SKM-1 (cell line): Measurements from ENCODE around the gene NLGN1.

ENCODE experiments used
- DNase-seq: peaks from one replicate; lab custom pipeline; 2025; ENCODE audit not compliant: unreplicated experiment; lab: John Stamatoyannopoulos, UW

The NLGN1 gene

GRCh38 chr3:173954647-173955046 is 557.1 kb downstream of the NLGN1 start:
- DNase-seq: no peak

DNA sequence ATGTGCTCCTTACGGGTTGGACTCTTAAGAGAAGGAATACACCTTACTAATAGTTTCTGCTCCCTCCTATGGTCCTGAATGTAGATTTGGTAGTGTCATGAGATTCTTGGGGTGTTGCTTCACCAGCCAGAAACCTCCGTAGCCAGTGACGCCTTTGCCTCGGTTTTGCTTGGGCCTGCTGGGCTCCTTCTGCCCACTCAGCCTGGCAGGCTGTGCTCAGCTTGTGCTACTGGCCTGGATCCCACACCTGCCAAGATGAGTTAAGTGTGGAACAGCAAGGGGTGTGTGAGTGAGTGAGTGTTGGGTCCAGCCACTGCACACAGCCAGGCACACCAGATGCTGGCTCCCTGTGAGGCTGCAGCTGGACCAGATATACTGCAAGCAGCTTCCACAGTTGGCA is 560.1 kb downstream of the NLGN1 start:
- no peak for DNase-seq

DNA sequence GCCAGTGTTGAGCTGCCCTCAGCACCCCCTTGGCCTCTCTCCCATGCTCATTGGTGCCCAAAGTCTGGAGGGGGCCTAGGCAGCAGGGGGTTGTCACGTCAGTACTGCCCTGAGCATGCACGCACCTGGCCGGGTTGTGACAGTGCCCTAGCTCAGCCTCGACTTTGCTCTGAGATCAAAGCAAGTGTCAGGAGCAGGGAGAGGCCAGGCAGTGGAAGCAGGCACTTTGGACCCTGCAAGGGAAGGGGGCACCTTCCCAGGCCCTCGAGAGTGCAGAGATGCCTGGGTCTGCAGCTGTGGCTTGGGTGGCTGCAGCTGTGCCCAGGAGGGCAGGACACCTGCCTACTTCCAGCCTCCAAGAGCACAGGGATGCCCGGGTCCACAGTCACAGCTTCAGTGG is 561.3 kb downstream of the NLGN1 start:
- DNase-seq: no peak

- no peak for DNase-seq
Observed at GRCh38 chr3:173970281-173970680, 572.7 kb downstream of the NLGN1 start.

DNA sequence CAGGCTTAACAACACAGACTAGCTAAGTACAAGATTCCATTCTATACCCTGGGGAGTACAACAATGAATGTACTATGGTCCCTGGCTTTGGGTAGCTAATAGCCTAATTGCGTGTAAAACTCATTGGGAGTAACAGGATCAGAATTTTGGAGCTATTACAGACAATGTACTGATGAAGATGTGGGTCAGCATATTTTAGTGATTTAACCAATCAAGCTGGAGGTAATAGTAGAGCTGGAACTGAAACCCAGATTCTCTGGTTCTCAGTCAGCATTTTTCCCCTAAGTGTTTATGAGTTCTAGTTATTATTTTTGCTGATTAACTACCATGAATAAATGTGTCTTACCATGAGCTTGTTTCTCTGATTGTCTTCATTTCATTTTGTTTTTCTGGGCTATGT is 578.7 kb downstream of the NLGN1 start:
- no peak for DNase-seq

GRCh38 chr3:173977747-173978146 is 580.2 kb downstream of the NLGN1 start:
- no peak for DNase-seq

DNA sequence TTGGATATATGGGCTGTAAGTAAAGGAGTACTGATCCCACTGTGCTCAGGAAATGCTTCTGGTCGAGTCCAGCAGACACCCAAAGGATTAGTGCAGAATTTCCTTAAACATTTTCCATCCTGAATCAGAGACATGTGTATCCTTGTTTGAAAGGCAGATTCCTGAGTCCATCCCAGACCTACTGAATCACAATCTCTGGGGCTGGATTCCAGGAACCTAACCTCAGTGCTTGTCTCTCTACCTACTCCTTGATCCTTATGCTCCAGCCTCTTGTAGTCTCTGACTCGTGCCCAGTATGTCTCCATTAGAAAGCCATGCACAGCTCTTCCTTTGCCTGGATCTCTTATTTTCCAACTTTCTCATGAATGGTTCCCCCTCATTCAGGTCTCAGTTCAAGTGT is 585.8 kb downstream of the NLGN1 start:
- DNase-seq: no peak

DNA sequence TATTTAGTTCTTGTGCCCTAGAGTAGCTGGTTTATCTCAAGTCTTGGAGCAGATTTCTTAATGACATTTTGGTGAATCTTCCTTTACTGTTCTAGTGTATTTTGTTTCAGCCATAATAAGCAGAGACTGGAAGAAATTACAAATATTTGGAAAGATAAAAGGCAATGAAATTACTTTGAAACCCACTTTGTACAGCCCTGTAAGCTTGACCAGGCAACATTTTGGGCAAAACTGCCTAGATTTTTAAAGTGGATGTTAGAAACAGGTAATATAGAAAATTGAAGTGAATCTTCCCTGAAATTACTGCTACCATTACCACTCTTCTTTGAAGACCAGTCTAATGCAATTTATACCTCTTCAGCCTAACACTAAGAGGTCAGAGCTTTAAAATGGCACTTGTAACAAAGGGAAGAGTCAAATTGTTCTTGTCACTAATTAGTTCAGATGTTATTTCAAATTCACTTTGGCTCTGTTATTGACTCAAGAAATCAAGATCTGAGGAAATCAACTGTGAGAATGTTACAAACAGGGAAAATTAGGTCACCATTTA is 589.4 kb downstream of the NLGN1 start:
- DNase-seq: no peak

DNA sequence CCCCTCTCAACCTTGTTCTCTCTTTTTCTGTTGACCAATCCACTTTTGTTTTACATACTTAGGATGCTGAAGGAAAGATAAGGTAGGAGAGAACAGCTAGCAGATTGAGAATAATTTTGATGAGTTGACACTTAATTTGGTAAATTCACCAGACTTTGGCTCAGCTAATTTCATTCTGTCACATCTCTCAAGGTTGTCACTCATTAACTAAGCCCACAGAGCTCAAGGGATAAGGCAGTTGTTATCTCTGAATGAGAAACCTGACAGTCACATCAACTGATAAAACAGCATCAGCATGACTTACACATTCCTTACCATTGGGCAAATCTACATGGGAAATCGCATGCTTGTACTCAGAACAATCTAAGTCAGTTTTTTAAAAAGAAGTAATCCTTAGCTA is 591.4 kb downstream of the NLGN1 start:
- no peak for DNase-seq

DNA sequence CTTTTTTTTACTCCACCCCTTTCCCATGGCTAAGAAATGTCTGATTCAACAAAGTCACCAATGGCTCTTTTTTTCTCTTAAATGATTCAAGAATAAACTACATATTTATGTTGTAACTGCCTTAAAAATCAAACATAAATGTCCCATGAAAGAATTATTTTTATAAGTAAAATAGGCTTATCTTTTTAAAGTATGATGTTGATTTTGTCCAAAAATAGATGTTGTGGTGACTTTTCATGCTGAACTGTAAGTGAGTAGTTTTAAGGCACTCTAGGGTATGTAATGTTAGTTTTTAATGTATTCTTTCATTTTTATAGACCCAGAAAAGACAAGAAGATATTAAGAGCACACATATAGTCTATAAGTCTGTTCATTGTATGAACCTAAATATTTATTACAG is 594.9 kb downstream of the NLGN1 start:
- DNase-seq: no peak

GRCh38 chr3:173993299-173993698 is 595.8 kb downstream of the NLGN1 start:
- no peak for DNase-seq

- no peak for DNase-seq
Observed at GRCh38 chr3:174000675-174001074, 603.1 kb downstream of the NLGN1 start.

GRCh38 chr3:174002543-174002942 is 605.0 kb downstream of the NLGN1 start:
- no peak for DNase-seq

DNA sequence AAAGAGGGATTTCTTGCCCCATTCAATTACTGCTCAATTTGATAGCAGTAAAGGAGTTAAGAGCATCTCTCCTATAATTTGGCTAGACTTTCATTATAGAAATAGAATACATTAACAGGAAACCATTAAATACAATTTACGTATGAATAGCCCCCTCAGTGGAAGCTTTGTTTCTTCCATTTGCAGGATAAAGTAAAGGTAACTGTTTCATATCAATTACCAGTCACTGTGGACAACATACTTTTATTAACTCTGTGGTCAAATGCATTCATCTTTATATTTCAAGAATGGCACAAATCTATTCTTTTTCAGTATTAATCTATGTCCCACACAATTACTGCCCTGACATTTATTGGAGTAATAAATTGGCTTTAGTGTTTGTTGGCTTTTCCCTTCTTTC is 613.4 kb downstream of the NLGN1 start:
- DNase-seq: no peak

DNA sequence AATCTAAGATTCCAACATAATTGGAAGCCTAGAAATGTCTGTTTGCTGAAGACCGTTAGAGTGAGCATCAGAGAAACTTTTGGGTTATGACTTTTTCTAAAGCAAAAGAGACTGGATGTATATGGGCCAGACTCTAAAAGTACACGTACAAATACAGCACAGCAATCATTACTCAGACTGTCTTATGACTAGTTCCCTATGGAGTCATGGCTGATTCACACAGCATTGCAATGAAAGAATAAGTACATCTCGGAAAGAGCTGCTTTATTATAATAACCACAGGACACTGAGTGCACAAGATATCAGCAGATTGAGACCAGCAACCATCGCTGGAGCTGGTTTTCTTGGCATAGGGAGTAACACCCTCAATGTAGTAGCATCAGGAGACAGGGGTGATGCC is 618.6 kb downstream of the NLGN1 start:
- no peak for DNase-seq

DNA sequence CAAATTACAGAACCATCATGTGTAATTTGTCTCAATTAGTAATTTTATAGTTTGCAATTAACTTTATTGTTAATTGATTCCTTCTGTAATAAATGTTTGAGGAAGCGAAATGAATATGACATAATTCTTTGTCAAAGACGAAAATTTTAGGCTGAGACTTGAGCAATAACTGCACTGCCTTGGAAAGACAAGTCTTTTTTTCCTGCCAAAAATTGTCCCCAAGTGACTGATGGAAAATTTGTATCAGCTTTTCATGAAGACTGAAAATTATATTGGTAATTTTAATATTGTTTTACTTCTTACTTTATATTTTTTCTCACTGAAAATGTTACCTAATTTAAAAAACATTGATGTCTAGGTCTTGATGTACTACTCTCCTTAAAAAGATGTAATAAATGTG is 622.6 kb downstream of the NLGN1 start:
- no peak for DNase-seq

DNA sequence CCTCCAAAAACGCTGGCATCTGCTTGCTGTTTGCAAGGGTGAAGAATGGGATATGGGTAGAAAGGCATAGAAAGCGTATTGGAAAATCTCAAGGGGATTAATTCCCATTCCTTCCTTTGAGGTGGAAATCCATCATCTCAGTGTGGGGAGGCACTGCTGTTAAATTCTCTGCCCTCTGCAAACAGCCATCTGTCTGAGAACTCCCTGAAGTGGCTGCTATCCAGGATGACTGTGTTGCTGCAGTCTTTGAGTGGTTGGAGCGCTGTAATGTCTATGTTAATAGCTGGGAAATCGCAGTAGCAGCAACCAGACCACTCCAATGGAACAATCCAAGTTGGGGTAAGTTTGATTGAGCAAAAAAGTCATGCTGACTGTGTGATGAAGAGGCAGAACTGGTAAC is 625.9 kb downstream of the NLGN1 start:
- DNase-seq: no peak

GRCh38 chr3:174028673-174029072 is 631.1 kb downstream of the NLGN1 start:
- no peak for DNase-seq

GRCh38 chr3:174035328-174035886 is 637.9 kb downstream of the NLGN1 start:
- no peak for DNase-seq

GRCh38 chr3:174046311-174046710 is 648.8 kb downstream of the NLGN1 start:
- no peak for DNase-seq

DNA sequence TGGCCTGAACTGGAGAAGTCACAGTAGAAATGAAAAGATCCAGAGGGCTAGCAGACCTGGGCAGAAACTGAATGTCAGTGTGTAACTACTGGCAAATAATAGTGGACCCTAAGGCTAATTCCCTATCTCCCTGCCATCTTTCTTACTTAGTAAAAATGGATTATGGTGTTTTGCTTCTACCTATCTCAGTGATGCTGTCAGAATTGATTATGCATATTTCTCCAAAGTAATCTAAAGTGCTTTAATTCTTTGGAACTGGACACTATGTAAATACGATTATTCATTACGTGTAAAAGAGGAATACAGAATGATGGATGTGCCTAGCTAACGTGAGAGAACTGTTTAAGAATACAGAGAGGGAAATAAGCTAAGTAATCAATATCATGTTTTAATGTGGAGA is 651.9 kb downstream of the NLGN1 start:
- DNase-seq: no peak

DNA sequence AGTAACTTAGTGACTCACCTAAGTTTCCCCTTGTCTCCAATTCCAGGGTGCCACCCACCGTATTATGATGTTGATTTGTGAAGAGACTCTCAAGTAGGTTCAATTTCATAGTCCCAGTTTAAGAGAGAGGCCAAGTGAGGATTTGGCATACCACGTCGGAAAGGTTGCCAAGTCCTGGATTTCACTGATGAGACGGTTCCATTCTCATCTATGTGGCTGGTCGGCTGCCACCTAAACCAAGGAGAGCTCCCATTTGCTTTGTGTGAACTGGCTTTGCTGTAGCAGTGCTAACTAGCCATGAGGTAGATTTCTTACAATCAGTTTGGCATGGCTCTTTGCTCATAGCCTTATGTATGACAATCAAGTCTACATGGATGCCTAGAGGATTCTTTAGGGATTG is 653.6 kb downstream of the NLGN1 start:
- DNase-seq: no peak

DNA sequence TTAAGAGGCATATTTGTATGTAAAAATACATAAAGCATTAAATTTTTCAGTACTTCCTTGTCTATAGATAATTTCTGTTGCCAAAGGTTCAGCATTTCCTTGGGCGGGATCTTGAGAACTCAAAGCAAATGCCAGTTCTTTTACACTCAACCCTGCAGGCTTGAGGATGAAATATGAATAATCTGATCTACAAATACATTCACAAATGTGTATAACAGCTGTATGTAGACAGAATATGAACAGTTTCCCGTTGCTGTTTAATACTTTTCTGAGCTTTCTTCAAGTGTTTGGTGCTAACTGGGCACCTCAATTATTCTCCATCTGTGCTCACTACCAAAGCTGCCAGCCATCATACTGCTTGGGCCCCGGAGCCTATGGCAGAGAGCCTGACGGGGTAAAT is 661.3 kb downstream of the NLGN1 start:
- DNase-seq: no peak

- no peak for DNase-seq
Observed at GRCh38 chr3:174060431-174060830, 662.9 kb downstream of the NLGN1 start.
